Neural progenitor cell (in vitro differentiated cells): ENCODE measurements around the gene HOATZ. TPM values are rescaled to one million over a fixed set of nuclear protein-coding genes. Genes with fewer than 3 reads are reported as not detected.
A peak's percentile ranks its signal among the peaks of the same experiment; 100 is the strongest.

ENCODE experiments used
- DNase-seq: peaks from one replicate; pipeline ENCODE4 v3.0.0-alpha.2; 2016; ENCODE audit warnings: low spot score
- H2AFZ ChIP-seq: fragments of 200-600 bp; sonication (generic); replicated peaks from 2 replicates; pipeline ENCODE4 v1.6.1; 2016; ENCODE audit warnings: antibody characterized with exemption
- H3F3A ChIP-seq: fragments of 200-600 bp; sonication (generic); 2 replicates; pipeline ENCODE4 v1.6.1; 2016; ENCODE audit warnings: antibody characterized with exemption, low read depth
- H3K27ac ChIP-seq: fragments of 200-600 bp; sonication (generic); 2 replicates; pipeline ENCODE4 v1.5.1; 2016; ENCODE audit warnings: mild to moderate bottlenecking
- H3K27me3 ChIP-seq: fragments of 200-600 bp; sonication (generic); 2 replicates; pipeline ENCODE4 v1.6.1; 2016; ENCODE audit warnings: mild to moderate bottlenecking, moderate library complexity
- H3K36me3 ChIP-seq: fragments of 200-600 bp; sonication (generic); 2 replicates; pipeline ENCODE4 v1.5.1; 2016
- H3K4me1 ChIP-seq: fragments of 200-600 bp; sonication (generic); 2 replicates; pipeline ENCODE4 v1.6.1; 2016; ENCODE audit warnings: mixed run types
- H3K4me2 ChIP-seq: fragments of 200-600 bp; sonication (generic); 2 replicates; pipeline ENCODE4 v1.6.1; 2016
- H3K4me3 ChIP-seq: fragments of 200-600 bp; sonication (generic); 2 replicates; pipeline ENCODE4 v1.5.1; 2016
- H3K79me2 ChIP-seq: fragments of 200-600 bp; sonication (generic); 2 replicates; pipeline ENCODE4 v1.6.1; 2016; ENCODE audit warnings: low read depth
- H3K9ac ChIP-seq: fragments of 200-600 bp; sonication (generic); 2 replicates; pipeline ENCODE4 v1.6.1; 2016
- H3K9me3 ChIP-seq: fragments of 200-600 bp; sonication (generic); 2 replicates; pipeline ENCODE4 v1.5.1; 2016; ENCODE audit warnings: low read depth
- H4K20me1 ChIP-seq: fragments of 200-600 bp; sonication (generic); 2 replicates; pipeline ENCODE4 v1.6.1; 2016; ENCODE audit warnings: low read depth
- H3K27ac Mint-ChIP-seq: 3 replicates; pipeline ENCODE4 v1.8.0; 2021; ENCODE audit warnings: mixed read lengths
- H3K27me3 Mint-ChIP-seq: 2 replicates; pipeline ENCODE4 v1.8.0; 2022; ENCODE audit warnings: low read depth, mild to moderate bottlenecking, inconsistent platforms, moderate library complexity, mixed read lengths; ENCODE audit not compliant: insufficient read depth
- H3K36me3 Mint-ChIP-seq: 3 replicates; pipeline ENCODE4 v1.8.0; 2021; ENCODE audit warnings: mixed read lengths
- H3K4me1 Mint-ChIP-seq: 3 replicates; pipeline ENCODE4 v1.8.0; 2021; ENCODE audit warnings: mixed read lengths
- H3K4me3 Mint-ChIP-seq: 3 replicates; pipeline ENCODE4 v1.8.0; 2021; ENCODE audit warnings: mild to moderate bottlenecking, moderate library complexity, mixed read lengths
- H3K9me3 Mint-ChIP-seq: 3 replicates; pipeline ENCODE4 v1.8.0; 2020; ENCODE audit warnings: mixed read lengths
- CTCF ChIP-seq: fragments of 200-600 bp; sonication (generic); IDR thresholded peaks from 2 replicates; pipeline ENCODE4 v1.5.1; 2017; ENCODE audit warnings: antibody characterized with exemption, mild to moderate bottlenecking
- EZH2 ChIP-seq: fragments of 200-600 bp; sonication (generic); IDR thresholded peaks from 2 replicates; pipeline ENCODE4 v1.6.1; 2017; ENCODE audit warnings: antibody characterized with exemption, mild to moderate bottlenecking, moderate library complexity
- EZH2phosphoT487 ChIP-seq: fragments of 200-600 bp; sonication (generic); IDR thresholded peaks from 2 replicates; pipeline ENCODE4 v1.6.1; 2017; ENCODE audit warnings: antibody characterized with exemption
- total RNA-seq: library from RNA; depleted of rRNA; stranded (reverse); fragments of >200 nt; gene quantifications from 2 replicates; pipeline ENCODE4 v1.2.3, GENCODE V29; 2015; ENCODE audit warnings: low replicate concordance

Gene HOATZ
- total RNA-seq, 1 donor from 2014 or later, result not detected

- Histone ChIP-seq H3K4me1 (peaks cover 18% of the 10 kb centered on the region), H4K20me1 (no peaks in the 10 kb centered on the region), H3K4me3 (no peak overlapping the region), H2AFZ (no peak overlapping the region), H3K9ac (no peak overlapping the region), H3K9me3 (no peaks in the 10 kb centered on the region), H3K4me2 (no peak overlapping the region), H3F3A (no peaks in the 10 kb centered on the region), H3K36me3 (no peaks in the 10 kb centered on the region), H3K27ac (no peak overlapping the region), H3K79me2 (no peaks in the 10 kb centered on the region), H3K27me3 (no peaks in the 10 kb centered on the region)
- TF ChIP-seq EZH2phosphoT487, result no peak
- H3K36me3 Mint-ChIP-seq, result no peaks in the 10 kb centered on the region
- no peak for DNase-seq
- H3K27ac Mint-ChIP-seq, result peak overlapping the region; percentile 37
- H3K27me3 Mint-ChIP-seq, result peaks cover 2% of the 10 kb centered on the region
- H3K9me3 Mint-ChIP-seq, result no peaks in the 10 kb centered on the region
- no peak overlapping the region for H3K4me3 Mint-ChIP-seq
- H3K4me1 Mint-ChIP-seq, result peaks cover 19% of the 10 kb centered on the region
Observed at GRCh38 chr11:111566324-111566723, 51.7 kb downstream of the HOATZ start.

GRCh38 chr11:111569476-111569875 is 54.9 kb downstream of the HOATZ start:
- Mint-ChIP-seq H3K27ac (no peak overlapping the region), H3K9me3 (no peaks in the 10 kb centered on the region), H3K27me3 (peaks cover 2% of the 10 kb centered on the region), H3K4me3 (no peak overlapping the region), H3K4me1 (peaks cover 19% of the 10 kb centered on the region), H3K36me3 (no peaks in the 10 kb centered on the region)
- no peaks in the 10 kb centered on the region for H4K20me1 ChIP-seq
- H3K9me3 ChIP-seq, result no peaks in the 10 kb centered on the region
- no peak for DNase-seq
- TF ChIP-seq EZH2phosphoT487 (no peak), EZH2 (no peak), CTCF (no peak)
- H3K4me2 ChIP-seq, result no peak overlapping the region
- H3K4me3 ChIP-seq, result no peak overlapping the region
- H3F3A ChIP-seq, result no peaks in the 10 kb centered on the region
- H3K79me2 ChIP-seq, result no peaks in the 10 kb centered on the region
- H3K4me1 ChIP-seq, result peaks cover 12% of the 10 kb centered on the region
- no peaks in the 10 kb centered on the region for H3K36me3 ChIP-seq
- H3K9ac ChIP-seq, result no peak overlapping the region
- H3K27ac ChIP-seq, result no peak overlapping the region
- no peaks in the 10 kb centered on the region for H3K27me3 ChIP-seq
- no peak overlapping the region for H2AFZ ChIP-seq

- H2AFZ ChIP-seq, result no peak overlapping the region
- no peak for TF ChIP-seq EZH2phosphoT487
- TF ChIP-seq CTCF, result no peak
- TF ChIP-seq EZH2, result no peak
- Mint-ChIP-seq H3K4me3 (no peak overlapping the region), H3K9me3 (no peaks in the 10 kb centered on the region), H3K27ac (no peak overlapping the region), H3K4me1 (peaks cover 24% of the 10 kb centered on the region), H3K27me3 (peaks cover 2% of the 10 kb centered on the region), H3K36me3 (no peaks in the 10 kb centered on the region)
- no peaks in the 10 kb centered on the region for H3F3A ChIP-seq
- no peaks in the 10 kb centered on the region for H3K27me3 ChIP-seq
- H3K4me1 ChIP-seq, result peaks cover 20% of the 10 kb centered on the region
- no peak overlapping the region for H3K4me3 ChIP-seq
- no peak overlapping the region for H3K4me2 ChIP-seq
- H3K27ac ChIP-seq, result no peak overlapping the region
- no peak for DNase-seq
- no peak overlapping the region for H3K9ac ChIP-seq
- H3K36me3 ChIP-seq, result no peaks in the 10 kb centered on the region
- no peaks in the 10 kb centered on the region for H3K79me2 ChIP-seq
- H3K9me3 ChIP-seq, result no peaks in the 10 kb centered on the region
- H4K20me1 ChIP-seq, result no peaks in the 10 kb centered on the region
Observed at GRCh38 chr11:111570796-111571195, 56.2 kb downstream of the HOATZ start.

- H3K9ac ChIP-seq, result no peak overlapping the region
- H3K4me1 ChIP-seq, result peaks cover 20% of the 10 kb centered on the region
- no peaks in the 10 kb centered on the region for H3K9me3 ChIP-seq
- Mint-ChIP-seq H3K4me1 (peaks cover 17% of the 10 kb centered on the region), H3K36me3 (no peaks in the 10 kb centered on the region), H3K27me3 (peaks cover 2% of the 10 kb centered on the region), H3K27ac (no peak overlapping the region), H3K4me3 (no peak overlapping the region), H3K9me3 (no peaks in the 10 kb centered on the region)
- no peaks in the 10 kb centered on the region for H3K36me3 ChIP-seq
- no peak overlapping the region for H2AFZ ChIP-seq
- H3F3A ChIP-seq, result no peaks in the 10 kb centered on the region
- H3K79me2 ChIP-seq, result no peaks in the 10 kb centered on the region
- no peak overlapping the region for H3K27ac ChIP-seq
- H3K27me3 ChIP-seq, result no peaks in the 10 kb centered on the region
- DNase-seq, result no peak
- TF ChIP-seq EZH2 (no peak), EZH2phosphoT487 (no peak), CTCF (no peak)
- H4K20me1 ChIP-seq, result no peaks in the 10 kb centered on the region
- no peak overlapping the region for H3K4me3 ChIP-seq
- H3K4me2 ChIP-seq, result no peak overlapping the region
Observed at GRCh38 chr11:111571829-111572501, 57.4 kb downstream of the HOATZ start.
